ENCODE measurements around the gene TRMT112.
"Not testable (repeated sequence)": the region's sequence is repeated elsewhere in the genome, so short reads cannot be mapped to it uniquely, and the experiment has no call there.

The TRMT112 gene

GRCh38 chr11:64323984-64324383 lies 6.6 kb upstream of the TRMT112 start:
- not testable (repeated sequence) for H3K4me1 ChIP-seq (ENCODE audit: control insufficient read depth, insufficient read depth, low read length); H3K4me3 ChIP-seq (ENCODE audit: low read length); H3K4me2 ChIP-seq (ENCODE audit: low read length); H3K9ac ChIP-seq (ENCODE audit: low read depth, low read length); H3K27me3 ChIP-seq (ENCODE audit: control insufficient read depth, insufficient read depth, low read length); H3K9me3 ChIP-seq (replicated peaks; ENCODE audit: low read length)
- H3K36me3 ChIP-seq (ENCODE audit: insufficient read depth, low read length) = peaks cover 23% of the 10 kb centered on the region

- no peak overlapping the region for H3K4me2 ChIP-seq (ENCODE audit: low read length)
- H3K4me1 ChIP-seq (ENCODE audit: control insufficient read depth, insufficient read depth, low read length) = peaks cover 11% of the 10 kb centered on the region
- H3K4me3 ChIP-seq (ENCODE audit: low read length) = no peak overlapping the region
- H3K9me3 ChIP-seq (replicated peaks; ENCODE audit: low read length) = no peaks in the 10 kb centered on the region
- H3K9ac ChIP-seq (ENCODE audit: low read depth, low read length) = no peak overlapping the region
- peaks cover 23% of the 10 kb centered on the region for H3K36me3 ChIP-seq (ENCODE audit: insufficient read depth, low read length)
- peaks cover 3% of the 10 kb centered on the region for H3K27me3 ChIP-seq (ENCODE audit: control insufficient read depth, insufficient read depth, low read length)
Measured at GRCh38 chr11:64323373-64323772, 6.0 kb upstream of the TRMT112 start.

- Histone ChIP-seq H3K4me3 (ENCODE audit: low read length) (no peak overlapping the region), H3K4me1 (ENCODE audit: control insufficient read depth, insufficient read depth, low read length) (peaks cover 11% of the 10 kb centered on the region)
Measured at GRCh38 chr11:64322925-64323260, 5.5 kb upstream of the TRMT112 start.

GRCh38 chr11:64321533-64321932 lies 4.2 kb upstream of the TRMT112 start:
- Histone ChIP-seq H3K9me3 (replicated peaks; ENCODE audit: low read length) (no peaks in the 10 kb centered on the region), H3K4me1 (ENCODE audit: control insufficient read depth, insufficient read depth, low read length) (peaks cover 11% of the 10 kb centered on the region), H3K9ac (ENCODE audit: low read depth, low read length) (no peak overlapping the region), H3K27me3 (ENCODE audit: control insufficient read depth, insufficient read depth, low read length) (no peaks in the 10 kb centered on the region), H3K4me2 (ENCODE audit: low read length) (no peak overlapping the region), H3K36me3 (ENCODE audit: insufficient read depth, low read length) (peaks cover 24% of the 10 kb centered on the region), H3K4me3 (ENCODE audit: low read length) (no peak overlapping the region)

More at GRCh38 chr11:64322925-64323260, 5.5 kb upstream of the TRMT112 start:
- H3K27me3 ChIP-seq (ENCODE audit: control insufficient read depth, insufficient read depth, low read length) = peaks cover 3% of the 10 kb centered on the region
- no peaks in the 10 kb centered on the region for H3K9me3 ChIP-seq (replicated peaks; ENCODE audit: low read length)
- no peak overlapping the region for H3K4me2 ChIP-seq (ENCODE audit: low read length)
- H3K36me3 ChIP-seq (ENCODE audit: insufficient read depth, low read length) = peaks cover 23% of the 10 kb centered on the region
- no peak overlapping the region for H3K9ac ChIP-seq (ENCODE audit: low read depth, low read length)

- peaks cover 11% of the 10 kb centered on the region for H3K4me1 ChIP-seq (ENCODE audit: control insufficient read depth, insufficient read depth, low read length)
- H3K9ac ChIP-seq (ENCODE audit: low read depth, low read length) = no peak overlapping the region
- no peak overlapping the region for H3K4me2 ChIP-seq (ENCODE audit: low read length)
- H3K27me3 ChIP-seq (ENCODE audit: control insufficient read depth, insufficient read depth, low read length) = no peaks in the 10 kb centered on the region
- H3K9me3 ChIP-seq (replicated peaks; ENCODE audit: low read length) = no peaks in the 10 kb centered on the region
- no peak overlapping the region for H3K4me3 ChIP-seq (ENCODE audit: low read length)
- peaks cover 25% of the 10 kb centered on the region for H3K36me3 ChIP-seq (ENCODE audit: insufficient read depth, low read length)
Measured at GRCh38 chr11:64321026-64321425, 3.7 kb upstream of the TRMT112 start.

GRCh38 chr11:64320556-64320955 lies 3.2 kb upstream of the TRMT112 start:
- H3K27me3 ChIP-seq (ENCODE audit: control insufficient read depth, insufficient read depth, low read length) = no peaks in the 10 kb centered on the region
- H3K36me3 ChIP-seq (ENCODE audit: insufficient read depth, low read length) = peaks cover 26% of the 10 kb centered on the region
- no peaks in the 10 kb centered on the region for H3K9me3 ChIP-seq (replicated peaks; ENCODE audit: low read length)
- H3K4me1 ChIP-seq (ENCODE audit: control insufficient read depth, insufficient read depth, low read length) = peaks cover 11% of the 10 kb centered on the region
- no peak overlapping the region for H3K9ac ChIP-seq (ENCODE audit: low read depth, low read length)
- H3K4me3 ChIP-seq (ENCODE audit: low read length) = no peak overlapping the region
- no peak overlapping the region for H3K4me2 ChIP-seq (ENCODE audit: low read length)

- Histone ChIP-seq H3K4me1 (ENCODE audit: control insufficient read depth, insufficient read depth, low read length) (peaks cover 14% of the 10 kb centered on the region), H3K9ac (ENCODE audit: low read depth, low read length) (peak overlapping the region; percentile 97), H3K4me2 (ENCODE audit: low read length) (peak overlapping the region; percentile 100), H3K9me3 (replicated peaks; ENCODE audit: low read length) (no peaks in the 10 kb centered on the region), H3K36me3 (ENCODE audit: insufficient read depth, low read length) (peaks cover 40% of the 10 kb centered on the region), H3K27me3 (ENCODE audit: control insufficient read depth, insufficient read depth, low read length) (no peaks in the 10 kb centered on the region), H3K4me3 (ENCODE audit: low read length) (peak overlapping the region; percentile 82)
Measured at GRCh38 chr11:64318766-64319761, 1.7 kb upstream of the TRMT112 start.

- no peaks in the 10 kb centered on the region for H3K9me3 ChIP-seq (replicated peaks; ENCODE audit: low read length)
- peaks cover 23% of the 10 kb centered on the region for H3K4me1 ChIP-seq (ENCODE audit: control insufficient read depth, insufficient read depth, low read length)
- H3K4me2 ChIP-seq (ENCODE audit: low read length) = peak within 1 kb of the TSS; percentile 100
- peak within 1 kb of the TSS; percentile 97 for H3K9ac ChIP-seq (ENCODE audit: low read depth, low read length)
- no peaks in the 10 kb centered on the region for H3K27me3 ChIP-seq (ENCODE audit: control insufficient read depth, insufficient read depth, low read length)
- H3K4me3 ChIP-seq (ENCODE audit: low read length) = peak within 1 kb of the TSS; percentile 82
- H3K36me3 ChIP-seq (ENCODE audit: insufficient read depth, low read length) = peaks cover 40% of the 10 kb centered on the region
Measured at GRCh38 chr11:64317961-64318765, 804 bp upstream of the TRMT112 start, which contains the start of gene PRDX5. TSS of gene PRDX5 (plus strand) at chr11:64318121. CDS start at chr11:64318216, 95 bp downstream.

- H3K4me3 ChIP-seq (ENCODE audit: low read length) = peak overlapping the region; percentile 82
- peaks cover 32% of the 10 kb centered on the region for H3K36me3 ChIP-seq (ENCODE audit: insufficient read depth, low read length)
- H3K4me2 ChIP-seq (ENCODE audit: low read length) = peak overlapping the region; percentile 100
- H3K9ac ChIP-seq (ENCODE audit: low read depth, low read length) = peak overlapping the region; percentile 97
- no peaks in the 10 kb centered on the region for H3K27me3 ChIP-seq (ENCODE audit: control insufficient read depth, insufficient read depth, low read length)
- no peaks in the 10 kb centered on the region for H3K9me3 ChIP-seq (replicated peaks; ENCODE audit: low read length)
- peaks cover 27% of the 10 kb centered on the region for H3K4me1 ChIP-seq (ENCODE audit: control insufficient read depth, insufficient read depth, low read length)
Measured at GRCh38 chr11:64316672-64317324, 561 bp downstream of the TRMT112 start.

- H3K27me3 ChIP-seq (ENCODE audit: control insufficient read depth, insufficient read depth, low read length); H3K9me3 ChIP-seq (replicated peaks; ENCODE audit: low read length); H3K4me3 ChIP-seq (ENCODE audit: low read length): not testable (repeated sequence)
- Histone ChIP-seq H3K4me1 (ENCODE audit: control insufficient read depth, insufficient read depth, low read length) (peaks cover 27% of the 10 kb centered on the region), H3K36me3 (ENCODE audit: insufficient read depth, low read length) (peaks cover 24% of the 10 kb centered on the region), H3K9ac (ENCODE audit: low read depth, low read length) (peak overlapping the region; percentile 97), H3K4me2 (ENCODE audit: low read length) (peak overlapping the region; percentile 100)
Measured at GRCh38 chr11:64315667-64316526, 1.5 kb downstream of the TRMT112 start.
